ENCODE measurements around the gene SOWAHC. TPM values are rescaled to one million over a fixed set of nuclear protein-coding genes. Genes with fewer than 3 reads are reported as not detected.

Gene SOWAHC
- total RNA-seq, 2 experiments from 2014 or later, result 0.11 to 0.17 TPM

DNA sequence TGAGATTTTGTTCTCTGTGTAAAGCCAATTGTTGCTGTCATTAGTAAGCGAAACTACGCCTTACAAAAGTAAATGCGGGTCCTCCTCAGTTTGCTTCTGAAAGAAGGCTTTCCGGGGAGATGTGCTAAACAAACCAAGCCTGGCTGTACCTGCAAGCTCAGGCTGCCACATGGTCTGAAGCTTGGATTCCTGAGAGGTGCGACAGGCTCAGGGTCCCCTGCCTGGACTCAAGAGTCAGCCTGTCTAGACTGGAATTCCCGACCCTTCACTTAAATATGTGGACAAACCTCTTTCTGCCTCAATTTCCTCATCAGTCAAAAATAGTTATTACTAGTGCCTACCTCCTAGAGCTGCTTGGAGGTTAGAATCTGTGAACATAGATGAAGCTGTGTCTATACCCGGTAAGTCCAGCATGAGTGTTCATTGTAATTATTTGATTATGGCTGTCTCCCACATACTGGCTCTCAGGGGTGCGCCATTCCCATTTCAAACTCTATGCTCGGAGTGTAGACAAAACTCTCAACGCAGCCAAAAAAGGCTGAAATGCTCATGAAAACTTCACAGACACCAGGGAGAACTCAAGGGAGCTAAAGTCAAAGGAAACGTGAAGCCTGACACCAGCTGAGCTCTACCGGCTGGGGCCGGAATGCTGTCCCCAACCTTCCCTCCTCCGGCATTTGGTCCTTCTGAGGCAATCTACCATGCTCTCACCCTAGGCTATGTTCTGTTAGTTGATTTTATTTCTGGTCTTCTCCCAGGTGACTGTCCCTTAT is 31.4 kb downstream of the SOWAHC start:
- Mint-ChIP-seq H3K36me3 (no peaks in the 10 kb centered on the region), H3K9me3 (no peaks in the 10 kb centered on the region), H3K27me3 (peaks cover 2% of the 10 kb centered on the region), H3K4me1 (no peaks in the 10 kb centered on the region), H3K27ac (no peak overlapping the region), H3K4me3 (no peak overlapping the region)
- DNase-seq (no peak), ATAC-seq (ENCODE audit: low read depth) (no peak)
- POLR2A ChIA-PET, result no interaction called here

- DNase-seq, result no peak
- POLR2A ChIA-PET, result no interaction called here
Measured at GRCh38 chr2:109646961-109647360, 32.8 kb downstream of the SOWAHC start.

GRCh38 chr2:109647636-109648035 is 33.5 kb downstream of the SOWAHC start:
- POLR2A ChIA-PET, result no interaction called here
- Mint-ChIP-seq H3K27me3 (peaks cover 6% of the 10 kb centered on the region), H3K36me3 (no peaks in the 10 kb centered on the region), H3K27ac (no peak overlapping the region), H3K9me3 (no peaks in the 10 kb centered on the region), H3K4me1 (no peaks in the 10 kb centered on the region), H3K4me3 (no peak overlapping the region)
- ATAC-seq (ENCODE audit: low read depth) (no peak), DNase-seq (no peak)

More at GRCh38 chr2:109646961-109647360, 32.8 kb downstream of the SOWAHC start:
- Mint-ChIP-seq H3K27me3 (peaks cover 6% of the 10 kb centered on the region), H3K4me1 (no peaks in the 10 kb centered on the region), H3K27ac (no peak overlapping the region), H3K9me3 (no peaks in the 10 kb centered on the region), H3K36me3 (no peaks in the 10 kb centered on the region), H3K4me3 (no peak overlapping the region)
- no peak for ATAC-seq (ENCODE audit: low read depth)

- ATAC-seq (ENCODE audit: low read depth) (no peak), DNase-seq (no peak)
- no peaks in the 10 kb centered on the region for H3K4me1 Mint-ChIP-seq
- POLR2A ChIA-PET, result no interaction called here
- no peaks in the 10 kb centered on the region for H3K9me3 Mint-ChIP-seq
- no peaks in the 10 kb centered on the region for H3K36me3 Mint-ChIP-seq
- peaks cover 6% of the 10 kb centered on the region for H3K27me3 Mint-ChIP-seq
- no peak overlapping the region for H3K27ac Mint-ChIP-seq
- H3K4me3 Mint-ChIP-seq, result no peak overlapping the region
Measured at GRCh38 chr2:109648041-109648527, 33.9 kb downstream of the SOWAHC start.

DNA sequence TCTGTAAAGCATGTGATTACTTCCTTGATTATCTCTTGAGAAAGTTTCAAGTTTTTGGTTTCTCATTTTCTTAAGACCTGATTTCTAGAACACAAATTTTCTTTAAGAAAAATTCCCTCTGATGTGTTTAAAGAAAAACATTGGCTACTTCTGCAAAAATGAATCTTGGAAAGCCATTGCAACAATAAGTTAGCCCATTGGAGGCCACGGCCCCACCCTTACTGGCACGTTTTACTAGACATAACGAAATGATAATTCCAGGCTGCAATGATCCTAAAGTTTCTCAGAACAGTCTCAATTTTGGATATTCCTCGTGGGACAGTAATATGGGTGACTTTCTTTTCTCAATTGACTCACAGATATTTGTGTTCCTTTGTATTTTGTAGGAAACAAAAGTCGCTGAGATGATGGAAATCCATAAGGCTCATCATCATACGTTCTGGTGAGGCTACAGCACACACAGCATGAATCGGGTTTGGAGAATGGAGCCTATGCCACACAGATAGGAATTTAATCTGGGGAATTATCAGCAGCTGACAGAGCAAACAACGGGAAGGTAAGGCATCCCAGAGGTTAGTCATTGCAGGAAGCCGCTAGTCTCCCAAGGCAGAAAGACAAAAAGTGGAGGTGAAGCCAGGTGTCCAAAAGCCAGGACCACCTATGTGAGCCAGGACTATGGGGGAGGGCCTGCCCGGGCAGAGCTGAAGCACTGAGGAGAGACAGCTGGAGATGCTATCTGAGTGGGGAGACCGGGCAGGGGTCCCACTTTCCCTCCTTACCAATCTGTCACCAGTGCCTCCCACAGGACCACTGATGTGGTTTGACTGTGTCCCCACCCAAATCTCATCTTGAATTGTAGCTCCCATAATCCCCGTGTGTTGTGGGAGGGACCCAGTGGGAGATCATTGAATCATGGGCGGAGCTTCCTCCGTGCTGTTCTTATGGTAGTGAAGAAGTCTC is 35.9 kb downstream of the SOWAHC start:
- Mint-ChIP-seq H3K4me1 (no peaks in the 10 kb centered on the region), H3K4me3 (no peak overlapping the region), H3K27me3 (peaks cover 9% of the 10 kb centered on the region), H3K36me3 (no peaks in the 10 kb centered on the region), H3K27ac (peak overlapping the region; percentile 32), H3K9me3 (no peaks in the 10 kb centered on the region)
- POLR2A ChIA-PET, result no interaction called here
- ATAC-seq (ENCODE audit: low read depth) (no peak), DNase-seq (no peak)

GRCh38 chr2:109654326-109655050 is 40.3 kb downstream of the SOWAHC start:
- Mint-ChIP-seq H3K36me3 (no peaks in the 10 kb centered on the region), H3K9me3 (no peaks in the 10 kb centered on the region), H3K4me1 (no peaks in the 10 kb centered on the region), H3K27ac (no peak overlapping the region), H3K4me3 (no peak overlapping the region), H3K27me3 (peaks cover 9% of the 10 kb centered on the region)
- ATAC-seq (ENCODE audit: low read depth) (no peak), DNase-seq (no peak)
- POLR2A ChIA-PET, result no interaction called here

DNA sequence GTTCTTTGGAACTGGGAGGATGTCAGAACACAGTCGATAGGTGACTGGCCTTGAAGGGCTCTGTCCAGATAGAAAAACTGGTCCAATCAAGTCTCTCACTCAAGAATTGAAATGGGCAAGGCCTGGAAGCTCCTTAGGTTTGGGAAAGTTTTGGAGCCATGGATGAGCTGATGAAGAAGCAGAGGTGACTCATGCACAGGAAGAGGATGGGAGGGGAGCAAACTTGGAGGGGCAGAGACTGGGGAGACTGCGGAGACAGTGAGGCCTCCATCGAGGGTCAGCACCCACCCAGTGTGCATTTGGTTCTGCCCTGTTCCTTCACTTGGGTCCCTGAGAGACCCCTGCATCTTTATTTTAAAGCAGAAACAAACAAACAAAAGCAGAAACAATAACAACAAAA is 41.1 kb downstream of the SOWAHC start:
- DNase-seq (no peak), ATAC-seq (ENCODE audit: low read depth) (no peak)
- Mint-ChIP-seq H3K4me3 (no peak overlapping the region), H3K9me3 (no peaks in the 10 kb centered on the region), H3K27me3 (peaks cover 9% of the 10 kb centered on the region), H3K4me1 (no peaks in the 10 kb centered on the region), H3K27ac (no peak overlapping the region), H3K36me3 (no peaks in the 10 kb centered on the region)
- POLR2A ChIA-PET, result no interaction called here

GRCh38 chr2:109659396-109660045 is 45.4 kb downstream of the SOWAHC start:
- Mint-ChIP-seq H3K36me3 (no peaks in the 10 kb centered on the region), H3K27me3 (peaks cover 18% of the 10 kb centered on the region), H3K4me1 (no peaks in the 10 kb centered on the region), H3K9me3 (no peaks in the 10 kb centered on the region), H3K4me3 (no peak overlapping the region), H3K27ac (no peak overlapping the region)
- POLR2A ChIA-PET, result no interaction called here
- DNase-seq (no peak), ATAC-seq (ENCODE audit: low read depth) (no peak)

- POLR2A ChIA-PET, result no interaction called here
- no peak overlapping the region for H3K4me3 Mint-ChIP-seq
- ATAC-seq (ENCODE audit: low read depth) (no peak), DNase-seq (no peak)
- H3K4me1 Mint-ChIP-seq, result no peaks in the 10 kb centered on the region
- no peaks in the 10 kb centered on the region for H3K36me3 Mint-ChIP-seq
- H3K27me3 Mint-ChIP-seq, result peaks cover 15% of the 10 kb centered on the region
- H3K9me3 Mint-ChIP-seq, result no peaks in the 10 kb centered on the region
- H3K27ac Mint-ChIP-seq, result no peak overlapping the region
Measured at GRCh38 chr2:109660046-109660860, 46.1 kb downstream of the SOWAHC start.

- POLR2A ChIA-PET, result no interaction called here
- Mint-ChIP-seq H3K4me1 (no peaks in the 10 kb centered on the region), H3K4me3 (no peak overlapping the region)
Measured at GRCh38 chr2:109662889-109663288, 48.7 kb downstream of the SOWAHC start.

DNA sequence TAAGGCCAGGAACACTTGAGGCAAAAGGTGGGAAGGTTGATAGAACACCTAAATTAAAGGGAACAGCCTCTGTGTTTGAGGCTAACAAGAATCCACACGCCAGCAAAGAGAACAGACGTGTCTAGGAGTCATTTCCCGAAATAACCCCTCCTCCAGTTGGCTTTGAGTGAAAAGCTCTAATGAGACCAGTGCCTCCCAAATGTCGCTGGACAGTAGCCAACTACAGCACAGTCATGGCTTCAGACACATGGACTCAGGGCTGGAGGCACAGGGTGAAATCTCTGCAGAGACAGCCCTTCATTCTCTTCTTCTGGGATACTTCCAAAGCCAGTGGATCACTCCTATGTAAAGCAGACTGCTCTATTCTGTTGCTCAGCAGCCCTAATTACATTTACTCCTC is 49.6 kb downstream of the SOWAHC start:
- no peak overlapping the region for H3K27ac Mint-ChIP-seq
- ATAC-seq (ENCODE audit: low read depth), result no peak
- POLR2A ChIA-PET, result no interaction called here

More at GRCh38 chr2:109662889-109663288, 48.7 kb downstream of the SOWAHC start:
- Mint-ChIP-seq H3K27ac (no peak overlapping the region), H3K9me3 (no peaks in the 10 kb centered on the region), H3K27me3 (peaks cover 19% of the 10 kb centered on the region), H3K36me3 (no peaks in the 10 kb centered on the region)
- no peak for DNase-seq
- ATAC-seq (ENCODE audit: low read depth), result no peak

DNA sequence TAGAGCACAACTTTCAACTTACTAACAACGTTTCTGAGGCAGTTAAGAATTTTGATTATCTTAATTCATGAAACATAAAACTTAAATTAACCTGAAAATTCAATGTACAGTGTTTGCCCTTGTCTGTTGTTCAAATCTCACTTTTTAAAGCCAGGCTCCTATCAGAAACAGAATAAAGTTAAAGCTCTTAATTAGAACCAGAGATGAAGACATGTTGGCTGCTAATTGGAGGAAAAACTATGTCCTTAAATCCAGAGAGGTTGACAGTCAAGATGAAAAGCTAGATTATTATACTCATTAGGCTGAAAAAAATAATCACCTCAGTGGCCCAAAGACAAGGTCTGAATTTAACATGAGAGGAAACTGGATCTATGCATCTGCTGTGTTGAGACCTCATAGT is 52.3 kb downstream of the SOWAHC start:
- Mint-ChIP-seq H3K27me3 (peaks cover 25% of the 10 kb centered on the region), H3K9me3 (no peaks in the 10 kb centered on the region), H3K36me3 (no peaks in the 10 kb centered on the region), H3K4me3 (no peak overlapping the region), H3K4me1 (no peaks in the 10 kb centered on the region), H3K27ac (no peak overlapping the region)
- ATAC-seq (ENCODE audit: low read depth), result no peak
- DNase-seq, result no peak
- POLR2A ChIA-PET, result no interaction called here

More for the DNA sequence above, 49.6 kb downstream of the SOWAHC start:
- DNase-seq, result no peak
- no peaks in the 10 kb centered on the region for H3K9me3 Mint-ChIP-seq
- H3K4me3 Mint-ChIP-seq, result no peak overlapping the region
- H3K36me3 Mint-ChIP-seq, result no peaks in the 10 kb centered on the region
- H3K27me3 Mint-ChIP-seq, result peaks cover 19% of the 10 kb centered on the region
- H3K4me1 Mint-ChIP-seq, result no peaks in the 10 kb centered on the region
